GM06990 (cell line): ENCODE data around the gene S100A13.
"Not testable (repeated sequence)": the region's sequence is repeated elsewhere in the genome, so short reads cannot be mapped to it uniquely, and the experiment has no call there.

Experiments used
- DNase-seq: peaks from one replicate; pipeline ENCODE4 v3.0.0-alpha.2; 2011; ENCODE audit not compliant: insufficient read length; ENCODE audit errors: extremely low read depth
- H3K27me3 ChIP-seq: replicated peaks from 2 replicates; pipeline ENCODE4 v1.6.0; 2011; ENCODE audit warnings: low read length; ENCODE audit not compliant: control insufficient read depth, insufficient read depth
- H3K36me3 ChIP-seq: 2 replicates; pipeline ENCODE4 v1.5.1; 2011; ENCODE audit warnings: low read length; ENCODE audit not compliant: control insufficient read depth, insufficient read depth
- H3K4me3 ChIP-seq: replicated peaks from 2 replicates; pipeline ENCODE4 v1.5.1; 2011; ENCODE audit warnings: low read depth, mild to moderate bottlenecking, control low read depth, low read length
- CTCF ChIP-seq: IDR thresholded peaks from 2 replicates; pipeline ENCODE4 v1.5.1; 2011; ENCODE audit warnings: low read length, control low read depth, mild to moderate bottlenecking, inconsistent platforms; ENCODE audit not compliant: insufficient read depth, poor library complexity, severe bottlenecking

Gene S100A13

DNA sequence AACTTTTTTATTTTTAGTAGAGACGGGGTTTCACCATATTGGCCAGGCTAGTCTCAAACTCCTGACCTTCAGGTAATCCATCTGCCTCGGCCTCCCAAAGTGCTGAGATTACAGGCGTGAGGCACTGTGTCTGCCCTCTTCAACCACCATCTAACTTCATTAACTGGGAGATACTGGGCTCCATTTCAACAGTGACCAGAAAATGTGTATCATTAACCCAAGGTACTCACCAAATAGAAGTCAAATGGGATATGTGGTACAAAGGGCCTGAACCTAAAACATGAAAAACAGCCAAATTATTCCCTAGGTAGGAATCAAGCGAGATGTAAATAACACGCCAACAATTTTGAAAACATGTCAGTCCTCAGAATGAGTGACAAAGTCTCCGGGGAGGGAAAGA is 42.3 kb upstream of the S100A13 start:
- TF ChIP-seq CTCF, result no peak
- Histone ChIP-seq H3K36me3 (peaks cover 16% of the 10 kb centered on the region), H3K4me3 (peak overlapping the region; percentile 97), H3K27me3 (no peaks in the 10 kb centered on the region)
- DNase-seq, result no peak

GRCh38 chr1:153668672-153669071 is 41.4 kb upstream of the S100A13 start:
- H3K27me3 ChIP-seq, H3K4me3 ChIP-seq, DNase-seq: not testable (repeated sequence)
- H3K36me3 ChIP-seq, result peaks cover 17% of the 10 kb centered on the region

DNA sequence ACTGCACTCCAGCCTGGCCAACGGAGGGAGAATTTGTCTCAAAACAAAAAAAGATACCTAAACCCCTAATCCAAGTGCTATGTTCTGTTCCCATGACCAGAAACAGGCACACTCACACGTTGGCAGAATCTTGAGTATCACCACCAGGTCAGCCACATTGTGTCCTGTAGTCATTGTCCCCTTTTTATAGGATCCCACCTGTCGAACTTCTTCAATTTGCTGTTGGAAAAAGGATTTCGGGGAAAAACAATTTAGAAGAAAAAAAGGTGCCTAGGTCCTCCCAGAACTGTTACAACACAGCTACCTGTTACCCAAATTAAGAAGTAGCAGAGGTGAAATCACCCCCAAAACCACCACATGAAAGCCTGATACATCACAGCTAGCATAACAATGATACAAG is 40.1 kb upstream of the S100A13 start:
- no peaks in the 10 kb centered on the region for H3K27me3 ChIP-seq
- no peak for TF ChIP-seq CTCF
- H3K4me3 ChIP-seq, result no peak overlapping the region
- DNase-seq, result no peak
- peaks cover 23% of the 10 kb centered on the region for H3K36me3 ChIP-seq

GRCh38 chr1:153663211-153663610 is 35.9 kb upstream of the S100A13 start:
- peaks cover 31% of the 10 kb centered on the region for H3K36me3 ChIP-seq
- no peak for TF ChIP-seq CTCF
- no peak for DNase-seq
- H3K4me3 ChIP-seq, result no peak overlapping the region
- H3K27me3 ChIP-seq, result no peaks in the 10 kb centered on the region

- DNase-seq, result no peak
- no peak for TF ChIP-seq CTCF
- H3K36me3 ChIP-seq, result peaks cover 28% of the 10 kb centered on the region
These were observed 35.0 kb upstream of the S100A13 start for GRCh38 chr1:153662269-153662668.

DNA sequence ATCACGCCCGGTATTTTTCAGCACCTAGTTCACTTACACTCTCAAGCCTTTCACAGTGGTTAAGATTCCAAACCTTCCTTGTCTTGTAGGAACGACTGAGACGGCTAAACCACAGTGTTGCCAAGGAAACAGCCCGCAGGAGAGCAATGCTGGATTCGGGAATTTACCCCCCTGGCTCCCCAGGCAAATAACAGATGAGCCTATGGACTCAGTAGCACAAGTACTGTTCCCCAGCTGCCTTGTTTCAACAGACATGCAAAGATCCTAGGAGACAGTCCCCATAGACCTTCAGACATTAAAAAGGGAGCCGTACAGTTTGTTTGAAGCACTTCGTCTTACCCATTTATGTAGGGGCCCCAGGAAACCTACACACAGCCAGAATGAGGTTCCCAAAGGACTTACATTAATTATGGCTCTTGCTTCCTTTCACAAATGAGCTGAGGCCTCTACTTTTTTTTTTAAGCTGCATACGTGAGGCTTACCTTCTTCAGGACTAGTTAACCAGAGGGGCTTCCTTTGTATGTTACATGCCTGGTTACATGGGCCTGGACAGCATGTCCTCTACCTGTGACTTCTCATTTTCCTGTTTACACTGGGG is 33.9 kb upstream of the S100A13 start:
- Histone ChIP-seq H3K36me3 (peaks cover 24% of the 10 kb centered on the region), H3K27me3 (no peaks in the 10 kb centered on the region), H3K4me3 (no peak overlapping the region)
- DNase-seq, result no peak
- TF ChIP-seq CTCF, result no peak

More at GRCh38 chr1:153662269-153662668, 35.0 kb upstream of the S100A13 start:
- no peak overlapping the region for H3K4me3 ChIP-seq
- H3K27me3 ChIP-seq, result no peaks in the 10 kb centered on the region
